BJ (cell line): ENCODE data around the gene GON4L. TPM values are rescaled to one million over a fixed set of nuclear protein-coding genes. Genes with fewer than 3 reads are reported as not detected.

Source experiments
- CTCF ChIA-PET: fragments of 350-600 bp; formaldehyde crosslinking; extraction: SDS; loops from one replicate; lab custom pipeline; 2021; ENCODE audit warnings: antibody characterized with exemption, inconsistent platforms; lab: Yijun Ruan, JAX
- POLR2A ChIA-PET: fragments of 300-600 bp; sonication (Branson Sonifier 250); formaldehyde crosslinking; extraction: SDS; loops from one replicate; lab custom pipeline; 2021; ENCODE audit warnings: antibody characterized with exemption; lab: Charles Lee
- DNase-seq: peaks from one replicate; pipeline ENCODE4 v3.0.0-alpha.2; 2011; ENCODE audit warnings: low read depth
- H3K27me3 ChIP-seq: 2 replicates; pipeline ENCODE4 v1.6.0; 2011; ENCODE audit warnings: low read length; ENCODE audit not compliant: control insufficient read depth, insufficient read depth
- H3K36me3 ChIP-seq: 2 replicates; pipeline ENCODE4 v1.5.1; 2011; ENCODE audit warnings: low read length; ENCODE audit not compliant: control insufficient read depth, insufficient read depth
- H3K4me3 ChIP-seq: 2 replicates; pipeline ENCODE4 v1.5.1; 2011; ENCODE audit warnings: low read depth, mild to moderate bottlenecking, control low read depth, low read length
- polyA plus RNA-seq: library from polyadenylated mRNA; depleted of rRNA; stranded (reverse); fragments of >200 nt; gene quantifications from 2 replicates; pipeline ENCODE4 v1.2.3, GENCODE V29; 2011
- TF ChIP-seq, protein P1 (sequence below): IDR thresholded peaks from 2 replicates; pipeline ENCODE4 v1.5.1; 2011; ENCODE audit warnings: low read depth, mild to moderate bottlenecking, control low read depth, inconsistent platforms, low read length, moderate library complexity; ENCODE audit not compliant: insufficient read depth

GON4L gene
- polyA plus RNA-seq, 1 experiment = 18.3 TPM

DNA sequence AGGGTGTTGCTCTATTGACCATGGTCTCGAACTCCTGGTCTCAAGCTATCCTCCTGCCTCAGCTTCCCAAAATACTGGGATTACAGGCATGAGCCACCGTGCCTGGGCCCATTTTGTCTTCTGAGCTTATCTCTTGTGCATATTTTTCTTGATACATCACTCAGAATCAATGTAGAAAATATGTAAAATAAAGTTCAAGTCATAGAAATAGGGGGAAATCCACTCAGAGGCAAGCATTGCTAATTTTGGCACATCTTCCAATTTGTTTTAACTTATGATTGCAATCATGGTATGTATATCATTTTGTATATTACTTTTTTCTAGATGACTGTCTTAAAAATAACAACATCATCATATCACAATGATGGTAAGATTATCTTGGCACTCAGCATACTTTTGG is 32.6 kb upstream of the GON4L start:
- Histone ChIP-seq H3K36me3 (no peaks in the 10 kb centered on the region), H3K4me3 (no peak overlapping the region), H3K27me3 (no peaks in the 10 kb centered on the region)
- CTCF ChIA-PET = interaction anchor here (0.7 kb wide), 1 partner anchor 54 kb away, joined by 4 read pairs; no protein-coding TSS in a partner anchor
- no peak for DNase-seq
- POLR2A ChIA-PET = no interaction called here
- TF ChIP-seq, protein P1, sequence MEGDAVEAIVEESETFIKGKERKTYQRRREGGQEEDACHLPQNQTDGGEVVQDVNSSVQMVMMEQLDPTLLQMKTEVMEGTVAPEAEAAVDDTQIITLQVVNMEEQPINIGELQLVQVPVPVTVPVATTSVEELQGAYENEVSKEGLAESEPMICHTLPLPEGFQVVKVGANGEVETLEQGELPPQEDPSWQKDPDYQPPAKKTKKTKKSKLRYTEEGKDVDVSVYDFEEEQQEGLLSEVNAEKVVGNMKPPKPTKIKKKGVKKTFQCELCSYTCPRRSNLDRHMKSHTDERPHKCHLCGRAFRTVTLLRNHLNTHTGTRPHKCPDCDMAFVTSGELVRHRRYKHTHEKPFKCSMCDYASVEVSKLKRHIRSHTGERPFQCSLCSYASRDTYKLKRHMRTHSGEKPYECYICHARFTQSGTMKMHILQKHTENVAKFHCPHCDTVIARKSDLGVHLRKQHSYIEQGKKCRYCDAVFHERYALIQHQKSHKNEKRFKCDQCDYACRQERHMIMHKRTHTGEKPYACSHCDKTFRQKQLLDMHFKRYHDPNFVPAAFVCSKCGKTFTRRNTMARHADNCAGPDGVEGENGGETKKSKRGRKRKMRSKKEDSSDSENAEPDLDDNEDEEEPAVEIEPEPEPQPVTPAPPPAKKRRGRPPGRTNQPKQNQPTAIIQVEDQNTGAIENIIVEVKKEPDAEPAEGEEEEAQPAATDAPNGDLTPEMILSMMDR = no peak

- ChIA-PET CTCF (no interaction called here), POLR2A (no interaction called here)
- DNase-seq = no peak
- TF ChIP-seq, protein P1 = no peak
- Histone ChIP-seq H3K27me3 (no peaks in the 10 kb centered on the region), H3K4me3 (no peak overlapping the region), H3K36me3 (no peaks in the 10 kb centered on the region)
Measured at GRCh38 chr1:155888481-155888880, 31.5 kb upstream of the GON4L start.

DNA sequence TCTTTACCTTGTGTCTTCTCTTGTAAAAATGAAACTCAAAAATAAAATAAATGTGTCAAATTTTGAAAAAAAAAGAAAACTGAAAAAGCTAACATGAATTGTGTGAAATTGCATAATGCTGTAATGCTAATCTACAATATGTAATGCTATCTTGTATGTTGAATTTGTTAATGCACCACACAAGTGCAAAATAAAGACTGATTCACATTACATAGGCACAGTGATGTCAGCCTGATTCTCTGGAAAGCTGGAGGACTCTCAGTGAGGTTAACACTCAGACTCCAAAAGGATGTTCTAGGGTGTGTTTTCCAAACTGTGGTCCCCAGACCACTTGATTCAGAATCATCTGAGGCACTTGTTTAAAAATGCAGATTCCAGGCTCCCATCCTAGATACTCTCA is 28.0 kb upstream of the GON4L start:
- TF ChIP-seq, protein P1 = no peak
- CTCF ChIA-PET = interaction anchor here (3.0 kb wide), 1 partner anchor 12 kb away, joined by 19 read pairs; no protein-coding TSS in a partner anchor
- Histone ChIP-seq H3K36me3 (peaks cover 4% of the 10 kb centered on the region; the same call in 1 of the 2 replicates), H3K27me3 (no peaks in the 10 kb centered on the region), H3K4me3 (no peak overlapping the region)
- POLR2A ChIA-PET = no interaction called here
- no peak for DNase-seq

GRCh38 chr1:155884031-155884960 is 27.3 kb upstream of the GON4L start:
- peaks cover 4% of the 10 kb centered on the region; the same call in 1 of the 2 replicates for H3K36me3 ChIP-seq
- no peaks in the 10 kb centered on the region for H3K27me3 ChIP-seq
- CTCF ChIA-PET = interaction anchor here (0.9 to 3.0 kb wide), 2 partner anchors 11 to 86 kb away, joined by 3 to 19 read pairs; no protein-coding TSS in a partner anchor
- TF ChIP-seq, protein P1 = no peak
- POLR2A ChIA-PET = no interaction called here
- no peak for DNase-seq
- H3K4me3 ChIP-seq = no peak overlapping the region

GRCh38 chr1:155882766-155883165 is 25.8 kb upstream of the GON4L start:
- POLR2A ChIA-PET = interaction anchor here (1.6 kb wide), 1 partner anchor 10 kb away, joined by 5 read pairs; no protein-coding TSS in a partner anchor
- CTCF ChIA-PET = interaction anchor here (0.6 to 3.0 kb wide), 5 partner anchors 10 to 69 kb away, joined by 3 to 19 read pairs (median 3); partner anchors contain the start of gene SYT11
- TF ChIP-seq, protein P1 = no peak
- no peak for DNase-seq
- Histone ChIP-seq H3K36me3 (peaks cover 4% of the 10 kb centered on the region; the same call in 1 of the 2 replicates), H3K27me3 (no peaks in the 10 kb centered on the region), H3K4me3 (no peak overlapping the region)
